Measurements from ENCODE around the gene PAQR3. TPM values are rescaled to one million over a fixed set of nuclear protein-coding genes. Genes with fewer than 3 reads are reported as not detected.

PAQR3 gene
- total and polyA plus RNA-seq, 10 of the 15 experiments (the other 5 are each of a cell fraction or from before 2014, with no cell fraction given), result 2.2 to 25.4 (median 7.2) TPM

DNA sequence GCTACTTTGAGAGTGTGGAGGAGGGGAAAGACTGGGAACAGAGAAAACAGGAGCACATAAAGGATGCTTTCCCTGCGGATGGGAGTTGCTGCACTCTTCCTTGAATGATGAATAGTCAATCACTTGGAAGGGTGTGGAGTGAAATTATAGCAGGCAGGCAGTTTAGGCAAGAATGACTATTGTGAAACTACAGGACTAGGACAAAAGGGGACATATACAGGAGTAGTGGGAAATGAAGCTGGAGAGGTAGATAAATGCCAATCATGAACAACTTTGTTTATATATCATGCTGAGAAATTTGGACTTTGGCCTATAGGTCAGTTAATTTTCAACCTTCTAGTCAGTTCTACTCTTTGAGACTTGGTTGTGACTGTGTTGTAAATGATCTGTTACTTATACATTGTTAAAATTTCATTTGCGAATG is 76.9 kb downstream of the PAQR3 start:
- RAD21 ChIA-PET (ENCODE audit: unreplicated experiment), result interaction anchor here (0.9 to 3.9 kb wide), 27 partner anchors 8 to 803 kb away, joined by 3 to 134 read pairs (median 6); partner anchors contain the start of gene BMP2K
- Histone ChIP-seq H3K4me1 (ENCODE audit: control insufficient read depth, insufficient read depth, low read length) (peaks cover 7% of the 10 kb centered on the region), H3K27me3 (replicated peaks in 1 of 2; ENCODE audit: control insufficient read depth in 2 of 2, insufficient read depth in 2 of 2, low read length in 1 of 2) (no peaks in the 10 kb centered on the region), H2AFZ (ENCODE audit: control insufficient read depth, low read depth, low read length) (no peak overlapping the region), H4K20me1 (ENCODE audit: control insufficient read depth, insufficient read depth) (no peaks in the 10 kb centered on the region), H3K9me3 (replicated peaks; ENCODE audit: control insufficient read depth, insufficient read depth, low read length) (no peaks in the 10 kb centered on the region), H3K79me2 (ENCODE audit: control insufficient read depth, insufficient read depth, low read length) (no peaks in the 10 kb centered on the region; the same call in 1 of the 2 replicates), H3K9ac (ENCODE audit: control insufficient read depth, insufficient read depth, low read length) (no peak overlapping the region), H3K4me2 (ENCODE audit: control insufficient read depth, insufficient read depth) (no peak overlapping the region), H3K4me3 (no peak overlapping the region), H3K27ac (ENCODE audit: control insufficient read depth, insufficient read depth) (no peak overlapping the region), H3K36me3 (ENCODE audit: control insufficient read depth in 2 of 2, insufficient read depth in 2 of 2, low read length in 1 of 2) (peaks cover 1 to 9% of the 10 kb centered on the region in 2 experiments; a peak in 2 of 4 replicates)
- in situ Hi-C loops (cut with MboI), result no loop called here
- SMC1A ChIA-PET (ENCODE audit: uncharacterized antibody, unreplicated experiment), result interaction anchor here (1.0 to 6.8 kb wide), 36 partner anchors 8 to 902 kb away, joined by 3 to 184 read pairs (median 8); no protein-coding TSS in a partner anchor
- CTCF ChIA-PET, result interaction anchor here (1.0 to 4.8 kb wide), 17 partner anchors 8 to 904 kb away, joined by 4 to 160 read pairs (median 11); no protein-coding TSS in a partner anchor
- POLR2A ChIA-PET, result interaction anchor here (0.8 to 1.4 kb wide), 5 partner anchors 84 to 233 kb away, joined by 3 to 5 read pairs (median 3); no protein-coding TSS in a partner anchor
- BruUV-seq (replicated peaks), result no TSS peak
- intact Hi-C loops (cut with micrococcal nuclease; ENCODE audit: unreplicated experiment), result loop anchor here (5.0 to 10.0 kb wide), 4 partner anchors 200 to 805 kb away; partner anchors contain the start of gene FRAS1
- ATAC-seq, result peak; percentile 34
- no peak for TF ChIP-seq RCOR1 (conservative IDR thresholded peaks at IDR 0.05; ENCODE audit: low read depth, low read length)
- TF ChIP-seq MYC (IDR thresholded peaks at IDR 0.05; ENCODE audit: insufficient read depth, insufficient read length, insufficient replicate concordance, low read length, severe bottlenecking), result no peak
- no peak for TF ChIP-seq ZSCAN29 (IDR thresholded peaks at IDR 0.05)
- TF ChIP-seq, protein P1, sequence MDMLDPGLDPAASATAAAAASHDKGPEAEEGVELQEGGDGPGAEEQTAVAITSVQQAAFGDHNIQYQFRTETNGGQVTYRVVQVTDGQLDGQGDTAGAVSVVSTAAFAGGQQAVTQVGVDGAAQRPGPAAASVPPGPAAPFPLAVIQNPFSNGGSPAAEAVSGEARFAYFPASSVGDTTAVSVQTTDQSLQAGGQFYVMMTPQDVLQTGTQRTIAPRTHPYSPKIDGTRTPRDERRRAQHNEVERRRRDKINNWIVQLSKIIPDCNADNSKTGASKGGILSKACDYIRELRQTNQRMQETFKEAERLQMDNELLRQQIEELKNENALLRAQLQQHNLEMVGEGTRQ (IDR thresholded peaks at IDR 0.05; ENCODE audit: borderline replicate concordance, low read depth, low read length), result no peak
- TF ChIP-seq RB1 (IDR thresholded peaks at IDR 0.05; ENCODE audit: borderline replicate concordance), result no peak
- TF ChIP-seq SUZ12 (IDR thresholded peaks at IDR 0.05; ENCODE audit: unreplicated experiment), result no peak
- 98% methylated on average over 2 of the region's 2 CpGs for WGBS (ENCODE audit: insufficient coverage, insufficient replicate concordance, low lambda C conversion rate, missing lambda C conversion rate)
- DNase-seq (ENCODE audit: low read depth, low spot score), result peak; percentile 8
- FAIRE-seq, result peak; percentile 56

Small RNAs within 50 kb of the gene (small RNA-seq; reads per million reads assigned to genes)
- gene RN7SL127P, result not detected

Other genes with a start within 250 kb of the PAQR3 start
- gene BMP2K, start 163.1 kb downstream of the PAQR3 start, total RNA-seq (2014; rRNA removed), result 36.3 and 41.1 TPM in 2 replicates
- 36.0 and 36.2 TPM in 2 replicates for gene BMP2K, start 163.1 kb downstream of the PAQR3 start, total RNA-seq (2014; rRNA removed; fragmentation: Illumina TruSeq; extraction: Trizol)
- gene BMP2K, start 163.1 kb downstream of the PAQR3 start, total RNA-seq (2021), result 24.9 and 25.6 TPM in 2 replicates
- 84.6 and 87.0 TPM in 2 replicates for gene BMP2K, start 163.1 kb downstream of the PAQR3 start, polyA plus RNA-seq (2011; rRNA removed)
- gene BMP2K, start 163.1 kb downstream of the PAQR3 start, polyA plus RNA-seq (2014; fragmentation: Illumina TruSeq; extraction: Trizol), result 27.3 and 35.5 TPM in 2 replicates
- gene BMP2K, start 163.1 kb downstream of the PAQR3 start, polyA plus RNA-seq (2014; fragmentation: Nextera tagmentation; extraction: Ambion mirVana), result 1 to 10 TPM; 5.4 to 8.6 TPM
- 18.2 and 24.6 TPM in 2 replicates for gene BMP2K, start 163.1 kb downstream of the PAQR3 start, polyA plus RNA-seq (2014; rRNA removed)
- gene BMP2K, start 163.1 kb downstream of the PAQR3 start, polyA plus RNA-seq (2016; fragmentation: Nextera tagmentation; extraction: Ambion mirVana), result 10 to 100 TPM in 1 of 2 experiments, 1 to 10 TPM in 1; 3.3 to 11.3 TPM

Data from GM12878 (cell line).